ENCODE data around the gene LCA5L.
"Not testable (repeated sequence)": the region's sequence is repeated elsewhere in the genome, so short reads cannot be mapped to it uniquely, and the experiment has no call there.

Gene LCA5L

DNA sequence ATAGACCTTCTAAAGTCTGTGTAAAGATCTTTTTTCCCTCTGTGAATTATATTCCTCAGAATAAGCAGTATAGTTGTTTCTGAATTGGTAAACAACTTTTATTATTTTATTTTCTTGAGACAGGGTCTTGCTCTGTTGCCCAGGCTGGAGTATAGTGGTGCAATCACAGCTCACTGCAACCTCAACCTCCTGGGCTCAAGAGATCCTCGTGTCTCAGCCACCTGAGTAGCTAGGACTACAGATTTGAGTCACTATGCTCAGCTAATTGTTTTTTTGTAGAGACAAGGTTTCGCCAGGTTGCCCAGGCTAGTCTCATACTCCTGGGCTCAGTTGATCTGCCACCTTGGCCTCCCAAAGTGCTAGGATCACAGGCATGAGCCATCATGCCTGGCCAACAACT, 70.1 kb downstream of the LCA5L start:
- in situ Hi-C loops (cut with MboI; ENCODE audit: low pct_unique_long_range_greater_than_20kb, low sequenced_read_pairs, unreplicated experiment), result loop anchor here (25.0 kb wide), 1 partner anchor 188 kb away; the partner anchor contains the start of gene PSMG1
- DNase-seq (ENCODE audit: low spot score), result no peak
- TF ChIP-seq, protein P1, sequence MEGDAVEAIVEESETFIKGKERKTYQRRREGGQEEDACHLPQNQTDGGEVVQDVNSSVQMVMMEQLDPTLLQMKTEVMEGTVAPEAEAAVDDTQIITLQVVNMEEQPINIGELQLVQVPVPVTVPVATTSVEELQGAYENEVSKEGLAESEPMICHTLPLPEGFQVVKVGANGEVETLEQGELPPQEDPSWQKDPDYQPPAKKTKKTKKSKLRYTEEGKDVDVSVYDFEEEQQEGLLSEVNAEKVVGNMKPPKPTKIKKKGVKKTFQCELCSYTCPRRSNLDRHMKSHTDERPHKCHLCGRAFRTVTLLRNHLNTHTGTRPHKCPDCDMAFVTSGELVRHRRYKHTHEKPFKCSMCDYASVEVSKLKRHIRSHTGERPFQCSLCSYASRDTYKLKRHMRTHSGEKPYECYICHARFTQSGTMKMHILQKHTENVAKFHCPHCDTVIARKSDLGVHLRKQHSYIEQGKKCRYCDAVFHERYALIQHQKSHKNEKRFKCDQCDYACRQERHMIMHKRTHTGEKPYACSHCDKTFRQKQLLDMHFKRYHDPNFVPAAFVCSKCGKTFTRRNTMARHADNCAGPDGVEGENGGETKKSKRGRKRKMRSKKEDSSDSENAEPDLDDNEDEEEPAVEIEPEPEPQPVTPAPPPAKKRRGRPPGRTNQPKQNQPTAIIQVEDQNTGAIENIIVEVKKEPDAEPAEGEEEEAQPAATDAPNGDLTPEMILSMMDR (IDR thresholded peaks at IDR 0.05; ENCODE audit: extremely low read depth, insufficient read depth, missing control alignments), result no peak

DNA sequence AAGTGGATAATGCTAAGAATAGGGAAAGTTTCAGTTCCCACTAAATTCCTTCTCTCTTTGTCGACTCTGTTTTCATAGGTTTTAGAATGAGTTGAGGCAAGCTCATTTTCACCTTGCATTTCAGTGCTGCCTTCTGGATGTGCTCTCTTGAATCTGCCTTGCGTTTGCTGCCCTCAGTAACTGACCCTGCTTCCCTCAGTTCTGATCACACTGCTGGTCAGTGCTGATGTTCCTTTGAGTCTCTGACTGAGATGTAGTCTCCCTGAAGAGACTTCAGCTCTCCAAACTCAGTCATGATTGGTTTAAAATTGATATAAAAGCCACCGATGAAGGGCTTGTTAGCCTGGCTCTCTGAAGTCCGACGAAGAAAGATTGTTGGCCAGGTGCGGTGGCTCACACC, 71.5 kb downstream of the LCA5L start:
- in situ Hi-C loops (cut with MboI; ENCODE audit: low pct_unique_long_range_greater_than_20kb, low sequenced_read_pairs, unreplicated experiment), result no loop called here
- TF ChIP-seq, protein P1 (IDR thresholded peaks at IDR 0.05; ENCODE audit: extremely low read depth, insufficient read depth, missing control alignments), result no peak
- DNase-seq (ENCODE audit: low spot score), result no peak

DNA sequence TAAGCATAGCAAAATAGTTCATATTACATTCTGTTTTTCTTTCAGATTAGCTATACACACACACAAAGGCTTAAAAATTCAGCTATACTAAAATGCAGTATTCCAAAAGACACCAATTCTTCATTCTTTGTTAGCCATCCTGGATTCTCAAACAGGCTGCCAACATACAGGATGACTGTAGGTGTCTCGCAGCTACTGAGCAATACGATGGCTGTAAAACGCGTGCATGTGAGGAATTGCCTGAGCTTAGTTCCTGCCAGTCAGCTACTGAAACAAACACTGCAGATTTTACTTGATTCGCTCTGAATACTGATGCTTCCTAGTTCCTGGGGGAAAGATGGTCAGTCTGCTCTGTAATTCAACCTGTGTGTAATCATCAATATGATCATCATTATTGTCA, 71.9 kb downstream of the LCA5L start:
- in situ Hi-C loops (cut with MboI; ENCODE audit: low pct_unique_long_range_greater_than_20kb, low sequenced_read_pairs, unreplicated experiment), result no loop called here
- TF ChIP-seq, protein P1 (IDR thresholded peaks at IDR 0.05; ENCODE audit: extremely low read depth, insufficient read depth, missing control alignments), result peak; percentile 24
- no peak for DNase-seq (ENCODE audit: low spot score)

DNA sequence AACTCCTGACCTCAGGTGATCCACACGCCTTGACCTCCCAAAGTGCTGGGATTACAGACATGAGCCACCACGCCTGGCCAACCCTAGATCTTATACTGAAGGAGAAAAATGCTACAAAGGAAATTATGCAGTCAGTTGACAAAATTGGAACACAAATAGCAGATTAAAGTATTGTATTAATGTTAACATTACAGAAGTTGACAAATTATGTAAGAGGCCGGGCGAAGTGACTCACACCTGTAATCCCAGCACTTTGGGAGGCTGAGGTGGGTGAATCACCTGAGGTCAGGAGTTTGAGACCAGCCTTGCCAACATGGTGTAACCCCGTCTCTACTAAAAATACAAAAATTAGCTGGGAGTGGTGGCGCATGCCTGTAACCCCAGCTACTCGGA, 75.7 kb downstream of the LCA5L start:
- DNase-seq (ENCODE audit: low spot score); in situ Hi-C loops (cut with MboI; ENCODE audit: low pct_unique_long_range_greater_than_20kb, low sequenced_read_pairs, unreplicated experiment): not testable (repeated sequence)

DNA sequence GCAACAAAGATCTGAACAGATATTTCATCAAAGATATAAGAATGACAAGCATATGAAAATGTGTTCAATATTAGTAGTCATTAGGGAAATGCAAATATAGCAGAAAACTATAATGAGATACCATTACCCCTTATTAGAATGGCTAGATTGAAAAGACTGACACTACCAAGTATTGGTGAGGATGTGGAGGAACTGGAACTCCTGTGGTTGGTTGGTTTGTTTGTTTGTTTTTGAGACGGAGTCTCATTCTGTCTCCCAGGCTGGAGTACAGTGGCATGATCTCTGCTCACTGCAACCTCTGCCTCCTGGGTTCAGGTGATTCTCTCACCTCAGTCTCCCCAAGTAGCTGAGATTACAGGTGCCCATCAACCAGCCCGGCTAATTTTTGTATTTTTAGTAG, 77.8 kb downstream of the LCA5L start:
- DNase-seq (ENCODE audit: low spot score), result no peak
- in situ Hi-C loops (cut with MboI; ENCODE audit: low pct_unique_long_range_greater_than_20kb, low sequenced_read_pairs, unreplicated experiment), result no loop called here
- TF ChIP-seq, protein P1 (IDR thresholded peaks at IDR 0.05; ENCODE audit: extremely low read depth, insufficient read depth, missing control alignments), result no peak

DNA sequence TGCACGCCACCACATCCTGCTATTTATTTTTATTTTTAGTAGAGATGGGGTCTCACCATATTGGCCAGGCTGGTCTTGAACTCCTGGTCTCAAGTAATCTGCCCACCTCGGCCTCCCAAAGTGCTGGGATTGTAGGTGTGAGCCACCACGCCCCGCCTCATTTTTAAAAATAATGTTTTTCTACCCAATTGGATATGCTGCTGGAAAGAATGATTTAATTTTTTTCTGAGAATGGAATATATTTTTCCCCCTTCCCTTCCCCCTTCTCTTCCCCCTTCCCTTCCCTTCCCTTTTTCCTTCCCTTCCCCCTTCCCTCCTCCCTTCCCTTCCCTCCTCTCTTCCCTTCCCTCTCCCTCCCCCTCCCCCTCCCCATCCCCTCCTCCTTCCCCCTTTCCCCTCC, 79.0 kb downstream of the LCA5L start:
- TF ChIP-seq, protein P1 (IDR thresholded peaks at IDR 0.05; ENCODE audit: extremely low read depth, insufficient read depth, missing control alignments), result no peak
- DNase-seq (ENCODE audit: low spot score), result no peak
- in situ Hi-C loops (cut with MboI; ENCODE audit: low pct_unique_long_range_greater_than_20kb, low sequenced_read_pairs, unreplicated experiment), result no loop called here

DNA sequence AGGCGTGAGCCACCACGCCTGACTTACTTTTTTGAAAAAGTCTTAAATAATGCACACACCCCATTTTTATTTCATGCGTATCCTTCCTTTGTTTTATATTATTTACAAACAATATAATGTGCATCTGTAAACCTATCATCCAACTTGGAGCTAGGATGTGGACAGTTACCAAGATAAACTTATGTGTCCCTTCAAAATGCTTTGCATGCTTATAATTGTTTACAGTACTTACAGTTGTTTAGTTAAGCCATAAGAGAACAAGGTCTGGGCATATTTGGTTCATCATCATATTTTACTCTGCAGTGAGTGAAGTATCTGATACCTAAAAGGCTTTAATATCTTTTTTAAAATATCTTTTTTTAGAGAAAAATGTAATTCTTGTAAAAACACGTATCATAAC, 80.6 kb downstream of the LCA5L start:
- no peak for DNase-seq (ENCODE audit: low spot score)
- TF ChIP-seq, protein P1 (IDR thresholded peaks at IDR 0.05; ENCODE audit: extremely low read depth, insufficient read depth, missing control alignments), result no peak
- in situ Hi-C loops (cut with MboI; ENCODE audit: low pct_unique_long_range_greater_than_20kb, low sequenced_read_pairs, unreplicated experiment), result no loop called here

Measured in GM13977 (cell line).